HCT116 (cell line): ENCODE data around the gene TMEM200C. TPM values are rescaled to one million over a fixed set of nuclear protein-coding genes. Genes with fewer than 3 reads are reported as not detected.
"Not testable (repeated sequence)": the region's sequence is repeated elsewhere in the genome, so short reads cannot be mapped to it uniquely, and the experiment has no call there.

Experiments
- ATAC-seq: fragments of 200-7000 bp; cut with Tn5 transposase; 2 replicates; pipeline ENCODE4 v1.9.1; 2020; ENCODE audit warnings: mild to moderate bottlenecking, moderate library complexity
- BruUV-seq: library from RNA; stranded (reverse); fragments of 400-500 nt; replicated peaks from 2 replicates; lab custom pipeline; 2021; lab: Mats Ljungman, UMichigan
- CTCF ChIA-PET: fragments of 300-600 bp; sonication (Branson Sonifier 250); formaldehyde crosslinking; loops from one replicate; lab custom pipeline; 2021; ENCODE audit warnings: antibody characterized with exemption; lab: Charles Lee
- POLR2A ChIA-PET: fragments of 300-600, 350-600 bp; sonication (Branson Sonifier 250); formaldehyde crosslinking; loops from one replicate; lab custom pipeline; 2021; ENCODE audit warnings: antibody characterized with exemption; lab: Charles Lee
- RAD21 ChIA-PET, 2 experiments: fragments of 300-600 bp; sonication (Branson Sonifier 250); formaldehyde crosslinking; loops; one replicate each; lab custom pipeline; 2023; ENCODE audit warnings: low total read pairs in 2 of 2; ENCODE audit not compliant: uncharacterized antibody in 2 of 2, unreplicated experiment in 2 of 2, low non-redundant PET in 1 of 2; lab: Charles Lee
- DNase-seq: peaks from one replicate; pipeline ENCODE4 v3.0.0-alpha.2; 2010; ENCODE audit warnings: low read depth, low spot score
- H2AFZ ChIP-seq: fragments of 200-600 bp; shearing (Covaris generic), sonication (generic); 2 replicates; pipeline ENCODE4 v1.6.1; 2017; ENCODE audit warnings: low read depth, mixed run types, mixed read lengths, antibody characterized with exemption, low read length; ENCODE audit not compliant: poor library complexity, severe bottlenecking
- H3K27ac ChIP-seq: 2 replicates; pipeline ENCODE4 v1.5.1; 2012; ENCODE audit warnings: low read depth, low read length
- H3K27me3 ChIP-seq: fragments of 200-600 bp; sonication (generic); 2 replicates; pipeline ENCODE4 v1.6.1; 2016; ENCODE audit warnings: mixed run types, low read length, mixed read lengths; ENCODE audit not compliant: insufficient read depth
- H3K36me3 ChIP-seq, 2 experiments: fragments of 200-500 bp in 1 of 2; fragments of 200-600 bp in 1 of 2; sonication (Bioruptor generic) in 1 of 2; sonication (generic) in 1 of 2; 2 replicates each; pipeline versions ENCODE4 v1.5.1 to v1.6.1; 2014 to 2016; ENCODE audit warnings: low read length in 2 of 2, inconsistent platforms in 1 of 2, mixed read lengths in 1 of 2, mixed run types in 1 of 2; ENCODE audit not compliant: insufficient read depth in 2 of 2, control insufficient read depth in 1 of 2
- H3K4me1 ChIP-seq, 2 experiments: fragments of 200-600 bp in 1 of 2; sonication (generic) in 1 of 2; 2 replicates each; pipeline versions ENCODE4 v1.5.1 to v1.6.1; 2012 to 2017; ENCODE audit warnings: low read length in 2 of 2, inconsistent platforms in 1 of 2, mild to moderate bottlenecking in 1 of 2, mixed read lengths in 1 of 2, mixed run types in 1 of 2, moderate library complexity in 1 of 2; ENCODE audit not compliant: insufficient read depth in 2 of 2, control insufficient read depth in 1 of 2
- H3K4me2 ChIP-seq: fragments of 200-600 bp; sonication (generic); 2 replicates; pipeline ENCODE4 v1.6.1; 2017; ENCODE audit warnings: mixed run types, low read length, mixed read lengths
- H3K4me3 ChIP-seq, 2 experiments: fragments of 200-600 bp in 1 of 2; sonication (generic) in 1 of 2; replicated peaks in 1 of 2; 2 replicates each; pipeline ENCODE4 v1.5.1; 2011 to 2016; ENCODE audit warnings: low read length in 2 of 2, control low read depth in 1 of 2, low read depth in 1 of 2, mild to moderate bottlenecking in 1 of 2, mixed read lengths in 1 of 2, mixed run types in 1 of 2
- H3K79me2 ChIP-seq: fragments of 200-600 bp; sonication (generic); 2 replicates; pipeline ENCODE4 v1.6.1; 2017; ENCODE audit warnings: mild to moderate bottlenecking, mixed run types, low read length, moderate library complexity, mixed read lengths; ENCODE audit not compliant: insufficient read depth
- H3K9ac ChIP-seq: fragments of 200-600 bp; sonication (generic); 2 replicates; pipeline ENCODE4 v1.6.1; 2016; ENCODE audit warnings: low read length, mixed read lengths
- H3K9me2 ChIP-seq: fragments of 200-600 bp; sonication (generic), shearing (Covaris generic); 2 replicates; pipeline ENCODE4 v1.6.1; 2017; ENCODE audit warnings: mixed run types, mild to moderate bottlenecking, moderate library complexity; ENCODE audit not compliant: insufficient read depth
- H3K9me3 ChIP-seq, 2 experiments: fragments of 200-500 bp in 1 of 2; fragments of 200-600 bp in 1 of 2; sonication (Bioruptor generic) in 1 of 2; sonication (generic) in 1 of 2; 2 replicates each; pipeline ENCODE4 v1.6.1; 2014 to 2017; ENCODE audit warnings: low read length in 2 of 2, mixed read lengths in 2 of 2, inconsistent platforms in 1 of 2, low read depth in 1 of 2, mild to moderate bottlenecking in 1 of 2, mixed run types in 1 of 2, moderate library complexity in 1 of 2; ENCODE audit not compliant: control insufficient read depth in 1 of 2, insufficient read depth in 1 of 2
- H4K20me1 ChIP-seq: fragments of 200-600 bp; sonication (generic), shearing (Covaris generic); 2 replicates; pipeline ENCODE4 v1.6.1; 2017; ENCODE audit warnings: mixed run types, mild to moderate bottlenecking, moderate library complexity; ENCODE audit not compliant: insufficient read depth
- ELF1 ChIP-seq: IDR thresholded peaks from 2 replicates; pipeline ENCODE4 v1.6.1; 2012; ENCODE audit warnings: low read depth, borderline replicate concordance
- EZH2phosphoT487 ChIP-seq: fragments of 200-600 bp; IDR thresholded peaks from 2 replicates; pipeline ENCODE4 v1.6.1; 2018; ENCODE audit warnings: antibody characterized with exemption, borderline replicate concordance
- FOSL1 ChIP-seq: IDR thresholded peaks from 2 replicates; pipeline ENCODE4 v1.6.1; 2012; ENCODE audit warnings: low read depth
- JUND ChIP-seq: IDR thresholded peaks from 2 replicates; pipeline ENCODE4 v1.6.1; 2012
- POLR2A ChIP-seq: IDR thresholded peaks from 2 replicates; pipeline ENCODE4 v1.7.0; 2011; ENCODE audit warnings: borderline replicate concordance; ENCODE audit not compliant: insufficient read depth, insufficient read length; ENCODE audit errors: extremely low read depth
- TCF7L2 ChIP-seq: IDR thresholded peaks from 2 replicates; pipeline ENCODE4 v1.7.0; 2011; ENCODE audit warnings: borderline replicate concordance, inconsistent platforms; ENCODE audit not compliant: insufficient read depth, insufficient read length; ENCODE audit errors: extremely low read depth
- YY1 ChIP-seq: IDR thresholded peaks from 2 replicates; pipeline ENCODE4 v1.6.1; 2011; ENCODE audit warnings: low read length, low read depth, moderate library complexity, mild to moderate bottlenecking; ENCODE audit not compliant: insufficient replicate concordance; ENCODE audit errors: extremely low read depth
- ZBTB33 ChIP-seq: IDR thresholded peaks from 2 replicates; pipeline ENCODE4 v1.6.1; 2011; ENCODE audit warnings: mild to moderate bottlenecking, low read length, moderate library complexity; ENCODE audit not compliant: insufficient replicate concordance; ENCODE audit errors: extremely low read depth
- intact Hi-C: fragments of 100-400 bp; cut with micrococcal nuclease; formaldehyde crosslinking; loops from 2 replicates; pipeline ENCODE4 v1.10.0; 2022
- total RNA-seq: library from RNA; stranded (reverse); gene quantifications from one replicate; pipeline ENCODE4 v1.2.1, GENCODE V29; 2021; ENCODE audit not compliant: unreplicated experiment

The TMEM200C gene
- total RNA-seq, 1 experiment from 2014 or later = not detected

GRCh38 chr18:5865521-5865920 lies 29.8 kb downstream of the TMEM200C start:
- POLR2A ChIA-PET = no interaction called here
- Histone ChIP-seq H4K20me1 (no peaks in the 10 kb centered on the region), H3K9me3 (peaks cover 6 to 8% of the 10 kb centered on the region in 2 experiments; a peak in 2 of 4 replicates), H3K9me2 (no peaks in the 10 kb centered on the region), H3K4me3 (no peak overlapping the region), H3K27ac (no peak overlapping the region), H3K9ac (no peak overlapping the region), H3K36me3 (no peaks in the 10 kb centered on the region), H2AFZ (no peak overlapping the region), H3K27me3 (no peaks in the 10 kb centered on the region), H3K79me2 (no peaks in the 10 kb centered on the region), H3K4me2 (no peak overlapping the region), H3K4me1 (no peaks in the 10 kb centered on the region)
- CTCF ChIA-PET = no interaction called here
- no peak for ATAC-seq
- BruUV-seq = no TSS peak
- intact Hi-C loops = no loop called here
- RAD21 ChIA-PET = no interaction called here
- no peak for DNase-seq
- TF ChIP-seq YY1 (no peak), POLR2A (no peak), TCF7L2 (no peak), EZH2phosphoT487 (no peak), FOSL1 (no peak), ZBTB33 (no peak), ELF1 (no peak), JUND (no peak)

DNA sequence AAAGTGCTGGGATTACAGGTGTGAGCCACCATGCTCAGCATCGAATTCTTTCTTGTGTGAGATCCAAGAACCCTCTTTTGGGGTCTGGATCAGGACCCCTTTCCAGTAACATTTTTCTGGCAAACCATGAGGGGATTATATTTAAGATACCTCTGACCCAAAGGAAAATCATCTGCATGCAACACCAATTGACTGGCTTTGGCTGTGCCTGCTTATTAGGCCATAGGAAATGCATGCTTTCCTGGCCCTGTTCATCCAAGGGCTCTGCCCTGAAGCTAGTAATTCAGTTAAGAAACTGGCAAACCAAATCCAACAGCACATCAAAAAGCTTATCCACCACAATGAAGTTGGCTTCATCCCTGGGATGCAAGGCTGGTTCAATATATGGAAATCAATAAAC lies 33.2 kb downstream of the TMEM200C start:
- intact Hi-C loops, H3K4me3 ChIP-seq, DNase-seq, H3K9me3 ChIP-seq, H3K9ac ChIP-seq, H3K4me1 ChIP-seq, H3K27ac ChIP-seq, H3K27me3 ChIP-seq, H3K4me2 ChIP-seq, H2AFZ ChIP-seq, H3K36me3 ChIP-seq, BruUV-seq, H3K79me2 ChIP-seq, H3K9me2 ChIP-seq, CTCF ChIA-PET, H4K20me1 ChIP-seq, POLR2A ChIA-PET, RAD21 ChIA-PET, ATAC-seq: not testable (repeated sequence)
